Upper lobe of right lung (tissue), 1 donor: Measurements from ENCODE around the gene PTPN2. TPM values are rescaled to one million over a fixed set of nuclear protein-coding genes. Genes with fewer than 3 reads are reported as not detected.

ENCODE experiments used
- ATAC-seq: fragments of 200-7000 bp; cut with Tn5 transposase; one replicate; pipeline ENCODE4 v1.9.1; 2020; ENCODE audit warnings: mild to moderate bottlenecking, moderate library complexity
- DNase-seq: peaks from one replicate; pipeline ENCODE4 v3.0.0-alpha.2; 2020
- H3K27ac ChIP-seq: fragments of 200-600 bp; one replicate; pipeline ENCODE4 v1.8.0; 2022
- H3K27me3 ChIP-seq: fragments of 200-600 bp; one replicate; pipeline ENCODE4 v1.8.0; 2022; ENCODE audit warnings: mild to moderate bottlenecking
- H3K36me3 ChIP-seq: fragments of 200-600 bp; one replicate; pipeline ENCODE4 v1.8.0; 2022
- H3K4me1 ChIP-seq: fragments of 200-600 bp; one replicate; pipeline ENCODE4 v1.8.0; 2022
- H3K4me3 ChIP-seq: fragments of 200-600 bp; one replicate; pipeline ENCODE4 v1.8.0; 2022; ENCODE audit warnings: mild to moderate bottlenecking
- H3K9me3 ChIP-seq: fragments of 200-600 bp; one replicate; pipeline ENCODE4 v1.8.0; 2022
- CTCF ChIP-seq: fragments of 200-600 bp; IDR thresholded peaks from one replicate; pipeline ENCODE4 v1.8.0; 2022; ENCODE audit warnings: antibody characterized with exemption
- intact Hi-C: fragments of 100-400 bp; cut with DNase I; formaldehyde crosslinking; loops from one replicate; pipeline ENCODE4 v1.11.0; 2022
- long read RNA-seq: library from polyadenylated mRNA; unstranded; transcript quantifications from one replicate; pipeline ENCODE4 v2.0.0, GENCODE V29; 2021
- total RNA-seq: library from RNA; stranded (reverse); fragmentation: NEBNext Ultra II Directional; extraction: Animal tissue kit (Norgen Biotek cat#: 25700); gene quantifications from one replicate; pipeline ENCODE4 v1.2.1, GENCODE V29; 2021
- donor health status: DM: no; HTN: yes; CAD: no; lungs with severe emphysema.

Gene PTPN2
- total RNA-seq: 53.9 TPM
- long read RNA-seq, transcript PTPN2-202 (10 exons, 1,706 nt): major isoform, 37 of 79 reads
- long read RNA-seq, transcript PTPN2-201 (9 exons, 3,467 nt): minor isoform, 19 of 79 reads
- long read RNA-seq, partial matches to known transcripts: 2 of 79 reads
- long read RNA-seq, other reads (novel, unspliced or antisense): 19 of 79 reads

- H3K4me1 ChIP-seq: peaks cover 41% of the 10 kb centered on the region
- H3K36me3 ChIP-seq: no peaks in the 10 kb centered on the region
- peak within 1 kb of the TSS; percentile 100 for H3K27ac ChIP-seq
- H3K9me3 ChIP-seq: no peaks in the 10 kb centered on the region
- intact Hi-C loops: loop anchor here (10.0 kb wide), 1 partner anchor 59 kb away; no protein-coding TSS in a partner anchor
- ATAC-seq (peak; percentile 92), DNase-seq (peak; percentile 97)
- no peaks in the 10 kb centered on the region for H3K27me3 ChIP-seq
- peak within 1 kb of the TSS; percentile 76 for H3K4me3 ChIP-seq
- no peak for TF ChIP-seq CTCF
Measured at GRCh38 chr18:12883684-12884405, at the start of gene PTPN2. TSS of gene PTPN2 (minus strand) at chr18:12884237. CDS start at chr18:12884141, 96 bp downstream.

GRCh38 chr18:12933327-12933726, 49.3 kb upstream of the PTPN2 start:
- Histone ChIP-seq H3K27me3 (no peaks in the 10 kb centered on the region), H3K4me1 (no peaks in the 10 kb centered on the region), H3K36me3 (no peaks in the 10 kb centered on the region), H3K9me3 (no peaks in the 10 kb centered on the region), H3K4me3 (no peak overlapping the region), H3K27ac (no peak overlapping the region)
- ATAC-seq (no peak), DNase-seq (no peak)
- no peak for TF ChIP-seq CTCF
- intact Hi-C loops: no loop called here

GRCh38 chr18:12930908-12931307, 46.9 kb upstream of the PTPN2 start:
- no peaks in the 10 kb centered on the region for H3K36me3 ChIP-seq
- H3K4me3 ChIP-seq: no peak overlapping the region
- no peak overlapping the region for H3K27ac ChIP-seq
- TF ChIP-seq CTCF: no peak
- ATAC-seq (no peak), DNase-seq (no peak)
- H3K4me1 ChIP-seq: no peaks in the 10 kb centered on the region
- intact Hi-C loops: no loop called here
- no peaks in the 10 kb centered on the region for H3K27me3 ChIP-seq
- H3K9me3 ChIP-seq: no peaks in the 10 kb centered on the region

- no peaks in the 10 kb centered on the region for H3K36me3 ChIP-seq
- intact Hi-C loops: no loop called here
- no peaks in the 10 kb centered on the region for H3K9me3 ChIP-seq
- no peak for ATAC-seq
- no peak overlapping the region for H3K4me3 ChIP-seq
- DNase-seq: no peak
- no peaks in the 10 kb centered on the region for H3K27me3 ChIP-seq
- TF ChIP-seq CTCF: no peak
- H3K27ac ChIP-seq: no peak overlapping the region
- H3K4me1 ChIP-seq: no peaks in the 10 kb centered on the region
Measured at GRCh38 chr18:12930376-12930775, 46.3 kb upstream of the PTPN2 start.

GRCh38 chr18:12929477-12930083, 45.5 kb upstream of the PTPN2 start:
- no peaks in the 10 kb centered on the region for H3K36me3 ChIP-seq
- no peaks in the 10 kb centered on the region for H3K9me3 ChIP-seq
- no peak overlapping the region for H3K27ac ChIP-seq
- no peak for DNase-seq
- no peaks in the 10 kb centered on the region for H3K27me3 ChIP-seq
- H3K4me3 ChIP-seq: no peak overlapping the region
- no peak for ATAC-seq
- no peaks in the 10 kb centered on the region for H3K4me1 ChIP-seq
- intact Hi-C loops: no loop called here
- no peak for TF ChIP-seq CTCF
